ENCODE results near the gene HSPA8.

DNA sequence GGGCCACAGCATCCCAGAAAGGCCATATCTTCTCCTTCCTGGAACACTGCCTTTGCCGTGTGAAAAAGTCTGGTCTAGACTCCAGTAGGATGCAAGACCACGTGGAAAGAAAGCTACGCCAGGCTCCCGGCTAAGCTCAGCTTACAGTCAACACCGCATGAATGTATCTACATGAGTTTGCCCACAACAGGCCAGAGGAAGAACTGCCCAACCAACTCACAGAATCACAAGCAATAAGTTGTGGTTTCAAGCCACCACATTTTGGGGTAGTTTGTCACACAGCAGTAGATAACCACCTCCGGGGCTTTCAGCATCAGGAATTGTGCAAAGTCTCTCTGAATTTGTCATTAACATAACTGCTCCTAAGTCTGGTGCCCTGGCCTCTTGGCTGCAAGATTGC, 27.3 kb downstream of the HSPA8 start:
- TF ChIP-seq, protein P1, sequence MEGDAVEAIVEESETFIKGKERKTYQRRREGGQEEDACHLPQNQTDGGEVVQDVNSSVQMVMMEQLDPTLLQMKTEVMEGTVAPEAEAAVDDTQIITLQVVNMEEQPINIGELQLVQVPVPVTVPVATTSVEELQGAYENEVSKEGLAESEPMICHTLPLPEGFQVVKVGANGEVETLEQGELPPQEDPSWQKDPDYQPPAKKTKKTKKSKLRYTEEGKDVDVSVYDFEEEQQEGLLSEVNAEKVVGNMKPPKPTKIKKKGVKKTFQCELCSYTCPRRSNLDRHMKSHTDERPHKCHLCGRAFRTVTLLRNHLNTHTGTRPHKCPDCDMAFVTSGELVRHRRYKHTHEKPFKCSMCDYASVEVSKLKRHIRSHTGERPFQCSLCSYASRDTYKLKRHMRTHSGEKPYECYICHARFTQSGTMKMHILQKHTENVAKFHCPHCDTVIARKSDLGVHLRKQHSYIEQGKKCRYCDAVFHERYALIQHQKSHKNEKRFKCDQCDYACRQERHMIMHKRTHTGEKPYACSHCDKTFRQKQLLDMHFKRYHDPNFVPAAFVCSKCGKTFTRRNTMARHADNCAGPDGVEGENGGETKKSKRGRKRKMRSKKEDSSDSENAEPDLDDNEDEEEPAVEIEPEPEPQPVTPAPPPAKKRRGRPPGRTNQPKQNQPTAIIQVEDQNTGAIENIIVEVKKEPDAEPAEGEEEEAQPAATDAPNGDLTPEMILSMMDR (IDR thresholded peaks at IDR 0.05): no peak
- no peak for TF ChIP-seq POLR2AphosphoS5 (IDR thresholded peaks at IDR 0.05)
- no peak for TF ChIP-seq EP300 (IDR thresholded peaks at IDR 0.05)

Measured in gastroesophageal sphincter (tissue), 3 donors.